GM12878 (cell line): ENCODE results near the gene OLFML2B. TPM values are rescaled to one million over a fixed set of nuclear protein-coding genes. Genes with fewer than 3 reads are reported as not detected.

Experiments used
- ATAC-seq: fragments of 200-7000 bp; cut with Tn5 transposase; 3 replicates; pipeline ENCODE4 v1.9.1; 2020; ENCODE audit warnings: mild to moderate bottlenecking, moderate library complexity
- BruUV-seq: library from RNA; stranded (reverse); fragments of 400-500 nt; replicated peaks from 2 replicates; lab custom pipeline; 2021; lab: Mats Ljungman, UMichigan
- CTCF ChIA-PET: fragments of 300-600 bp; sonication (Branson Sonifier 250); formaldehyde crosslinking; extraction: SDS; loops from one replicate; lab custom pipeline; 2021; ENCODE audit warnings: inconsistent platforms; lab: Yijun Ruan, JAX
- POLR2A ChIA-PET: fragments of 350-600 bp; formaldehyde crosslinking; extraction: SDS; loops from one replicate; lab custom pipeline; 2021; ENCODE audit warnings: inconsistent platforms; lab: Charles Lee
- RAD21 ChIA-PET: fragments of 300-600 bp; sonication (Branson Sonifier 250); formaldehyde crosslinking; loops from one replicate; lab custom pipeline; 2023; ENCODE audit warnings: antibody characterized with exemption; ENCODE audit not compliant: unreplicated experiment; lab: Charles Lee
- SMC1A ChIA-PET: fragments of 300-600 bp; sonication (Branson Sonifier 250); formaldehyde crosslinking; loops from one replicate; lab custom pipeline; 2023; ENCODE audit not compliant: unreplicated experiment, uncharacterized antibody; lab: Charles Lee
- DNase-seq: peaks from one replicate; pipeline ENCODE4 v3.0.0-alpha.2; 2011; ENCODE audit warnings: low read depth, low spot score
- FAIRE-seq: peaks from 3 replicates; lab custom pipeline; 2011; peaks lifted over from hg19 to GRCh38; lab: Jason Lieb, UNC
- H2AFZ ChIP-seq: 2 replicates; pipeline ENCODE4 v1.6.0; 2011; ENCODE audit warnings: low read depth, low read length, control low read depth; ENCODE audit not compliant: control insufficient read depth
- H3K27ac ChIP-seq: 2 replicates; pipeline ENCODE4 v1.5.1; 2011; ENCODE audit warnings: control low read depth; ENCODE audit not compliant: control insufficient read depth, insufficient read depth
- H3K27me3 ChIP-seq, 2 experiments: replicated peaks in 1 of 2; 2 replicates each; pipeline versions ENCODE4 v1.6.0 to v1.6.1; 2011; ENCODE audit warnings: low read length in 1 of 2; ENCODE audit not compliant: control insufficient read depth in 2 of 2, insufficient read depth in 2 of 2
- H3K36me3 ChIP-seq, 2 experiments: 2 replicates each; pipeline ENCODE4 v1.5.1; 2011; ENCODE audit warnings: low read length in 1 of 2; ENCODE audit not compliant: control insufficient read depth in 2 of 2, insufficient read depth in 2 of 2
- H3K4me1 ChIP-seq: 2 replicates; pipeline ENCODE4 v1.6.1; 2011; ENCODE audit warnings: mild to moderate bottlenecking, low read length, moderate library complexity, mixed read lengths; ENCODE audit not compliant: control insufficient read depth, insufficient read depth
- H3K4me2 ChIP-seq: 2 replicates; pipeline ENCODE4 v1.6.0; 2011; ENCODE audit warnings: control low read depth; ENCODE audit not compliant: control insufficient read depth, insufficient read depth
- H3K4me3 ChIP-seq: fragments of 200-600 bp; sonication (generic); 2 replicates; pipeline ENCODE4 v1.5.1; 2016
- H3K79me2 ChIP-seq: 2 replicates; pipeline ENCODE4 v1.6.0; 2011; ENCODE audit warnings: low read length; ENCODE audit not compliant: control insufficient read depth, insufficient read depth
- H3K9ac ChIP-seq: 2 replicates; pipeline ENCODE4 v1.8.0; 2011; ENCODE audit warnings: low read length, control low read depth, mixed read lengths; ENCODE audit not compliant: control insufficient read depth, insufficient read depth
- H3K9me3 ChIP-seq: replicated peaks from 3 replicates; pipeline ENCODE4 v1.5.1; 2011; ENCODE audit warnings: mild to moderate bottlenecking, low read length; ENCODE audit not compliant: control insufficient read depth, insufficient read depth
- H4K20me1 ChIP-seq: 2 replicates; pipeline ENCODE4 v1.6.0; 2011; ENCODE audit not compliant: control insufficient read depth, insufficient read depth
- CBFB ChIP-seq: IDR thresholded peaks from 2 replicates; pipeline ENCODE4 v1.6.1; 2016; ENCODE audit warnings: antibody characterized with exemption, low read depth
- ETV6 ChIP-seq, 2 experiments: fragments of 450-650 bp in 1 of 2; IDR thresholded peaks in 1 of 2; conservative IDR thresholded peaks in 1 of 2; 2 replicates each; pipeline ENCODE4 v1.6.1; 2014; ENCODE audit warnings: antibody characterized with exemption in 1 of 2, borderline replicate concordance in 1 of 2, low read depth in 1 of 2, mild to moderate bottlenecking in 1 of 2, moderate library complexity in 1 of 2
- MXI1 ChIP-seq: fragments of 150-350 bp; IDR thresholded peaks from 2 replicates; pipeline ENCODE4 v1.6.1; 2011; ENCODE audit warnings: low read depth, mild to moderate bottlenecking, inconsistent platforms, low read length, improper control_type of control experiment
- NFYB ChIP-seq: IDR thresholded peaks from 2 replicates; pipeline ENCODE4 v1.6.1; 2011; ENCODE audit warnings: low read depth, mild to moderate bottlenecking, low read length, improper control_type of control experiment, moderate library complexity; ENCODE audit not compliant: insufficient read depth
- PBX3 ChIP-seq: IDR thresholded peaks from 2 replicates; pipeline ENCODE4 v1.6.1; 2011; ENCODE audit warnings: mild to moderate bottlenecking, low read depth, low read length, moderate library complexity; ENCODE audit not compliant: insufficient replicate concordance
- PKNOX1 ChIP-seq: fragments of 450-650 bp; IDR thresholded peaks from 2 replicates; pipeline ENCODE4 v1.6.1; 2016; ENCODE audit warnings: mild to moderate bottlenecking
- RUNX3 ChIP-seq: IDR thresholded peaks from 2 replicates; pipeline ENCODE4 v1.6.1; 2012; ENCODE audit warnings: low read length, inconsistent platforms
- SMAD1 ChIP-seq: fragments of 450-650 bp; IDR thresholded peaks from 2 replicates; pipeline ENCODE4 v1.6.1; 2018; ENCODE audit warnings: mild to moderate bottlenecking, low read depth; ENCODE audit not compliant: partially characterized antibody
- SMC3 ChIP-seq: IDR thresholded peaks from 2 replicates; pipeline ENCODE4 v1.6.1; 2011; ENCODE audit warnings: low read length, improper control_type of control experiment, borderline replicate concordance
- SPI1 ChIP-seq: IDR thresholded peaks from 2 replicates; pipeline ENCODE4 v1.6.1; 2011; ENCODE audit warnings: low read depth, mild to moderate bottlenecking, low read length, moderate library complexity, borderline replicate concordance; ENCODE audit not compliant: insufficient read depth
- SREBF1 ChIP-seq: IDR thresholded peaks from 2 replicates; pipeline ENCODE4 v1.6.1; 2012; ENCODE audit warnings: mild to moderate bottlenecking, low read length
- SRF ChIP-seq, 2 experiments: IDR thresholded peaks; 2 replicates each; pipeline ENCODE4 v1.6.1; 2011; ENCODE audit warnings: low read depth in 2 of 2, low read length in 2 of 2, mild to moderate bottlenecking in 1 of 2, moderate library complexity in 1 of 2
- TARDBP ChIP-seq: IDR thresholded peaks from 2 replicates; pipeline ENCODE4 v1.6.1; 2016; ENCODE audit warnings: borderline replicate concordance
- WGBS: methylation state at CpG from one replicate; pipeline ENCODE4 v1.1.6; 2016; ENCODE audit warnings: low lambda C conversion rate; ENCODE audit not compliant: insufficient replicate concordance, insufficient coverage; ENCODE audit errors: missing lambda C conversion rate; 5-methylcytosine and 5-hydroxymethylcytosine counted together
- in situ Hi-C: fragments of 300-500 bp; cut with MboI; formaldehyde crosslinking; loops from 9 replicates; pipeline ENCODE4 v1.14.3; 2018; ENCODE audit warnings: mixed read lengths
- intact Hi-C: fragments of 100-400 bp; cut with micrococcal nuclease; formaldehyde crosslinking; loops from one replicate; pipeline ENCODE4 v1.14.2; 2022; ENCODE audit not compliant: unreplicated experiment
- polyA plus RNA-seq, 11 experiments: library from polyadenylated mRNA; depleted of rRNA in 4 of 11; unstranded in 6 of 11; stranded (reverse) in 5 of 11; fragments of >200 nt; fragmentation: Nextera tagmentation in 4 of 11; fragmentation: Illumina TruSeq in 1 of 11; extraction: Ambion mirVana in 4 of 11; extraction: Trizol in 1 of 11; gene quantifications; 1 replicate in 1 of 11; 2 replicates in 10 of 11; pipeline versions ENCODE4 v1.2.1 to v1.2.3, GENCODE V29; 2011 to 2016; ENCODE audit warnings: inconsistent platforms in 2 of 11, missing spikeins in 2 of 11, low read depth in 1 of 11
- total RNA-seq, 4 experiments: library from RNA; depleted of rRNA in 3 of 4; stranded (reverse); fragments of >200 nt in 3 of 4; fragmentation: Illumina TruSeq in 1 of 4; extraction: Trizol in 1 of 4; gene quantifications; 2 replicates each; pipeline versions ENCODE4 v1.2.1 to v1.2.3, GENCODE V29; 2013 to 2021
- TF ChIP-seq, protein P1 (sequence below): IDR thresholded peaks from 2 replicates; pipeline ENCODE4 v1.6.1; 2011; ENCODE audit warnings: borderline replicate concordance, low read depth, mild to moderate bottlenecking, moderate library complexity, mixed read lengths, low read length; ENCODE audit not compliant: insufficient read depth; ENCODE audit errors: extremely low read length
- TF ChIP-seq, protein P2 (sequence below): fragments of 450-650 bp; IDR thresholded peaks from 2 replicates; pipeline ENCODE4 v1.6.1; 2014; ENCODE audit warnings: mild to moderate bottlenecking

Gene OLFML2B
- total and polyA plus RNA-seq, 10 of the 15 experiments (the other 5 are each of a cell fraction or from before 2014, with no cell fraction given), result not detected

DNA sequence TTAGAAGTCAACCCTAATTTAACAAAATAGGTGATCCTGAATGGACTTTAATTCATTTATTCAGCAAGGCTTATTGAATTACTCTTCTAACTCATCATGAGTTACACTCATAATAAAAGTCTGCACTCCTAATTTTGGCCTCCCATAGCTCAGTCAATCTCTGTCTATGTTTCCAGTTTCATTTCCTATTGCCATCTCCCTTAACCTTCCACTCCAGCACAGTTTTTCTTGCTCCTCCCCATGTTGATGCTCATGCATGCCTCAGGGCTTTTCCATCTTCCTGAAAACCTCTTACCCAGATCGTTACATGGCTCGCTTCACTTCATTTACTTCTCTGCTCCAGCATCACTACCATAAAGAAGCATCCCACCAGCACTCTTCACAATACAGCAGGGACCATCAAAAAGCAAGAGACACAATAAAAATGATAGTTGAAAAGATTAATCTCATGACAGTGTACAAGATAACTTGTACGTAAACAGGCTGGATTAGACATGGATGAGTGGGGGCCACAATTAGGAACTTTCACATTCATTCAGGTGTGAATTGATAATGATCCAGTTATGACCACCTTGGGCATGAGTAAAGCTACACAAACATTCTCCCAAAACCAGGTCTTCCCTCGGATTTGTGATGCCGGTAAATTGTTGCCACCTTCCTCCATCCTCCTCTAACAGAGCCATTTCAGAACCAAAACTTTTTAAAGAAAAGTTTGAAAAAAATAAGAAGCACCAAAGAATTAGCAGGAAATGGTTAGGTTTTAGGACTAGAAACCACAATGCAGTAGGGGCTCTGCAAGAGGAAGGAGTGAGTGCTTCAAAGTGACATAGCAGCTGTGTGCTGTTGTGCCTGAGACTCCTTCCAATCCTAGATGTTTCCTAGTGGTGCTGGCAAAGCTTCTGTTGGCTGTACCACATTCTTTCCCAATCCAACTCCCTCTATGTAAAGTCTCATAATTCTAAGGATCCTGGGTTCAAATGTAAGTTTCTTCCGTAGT is 89.8 kb downstream of the OLFML2B start:
- intact Hi-C loops (no loop called here), in situ Hi-C loops (no loop called here)
- H3K4me2 ChIP-seq, result 0 out of 2 replicates have a peak overlapping the region, but pooled peaks have one; percentile 30
- BruUV-seq, result no TSS peak
- ChIA-PET SMC1A (interaction anchor here (0.8 to 1.6 kb wide), 3 partner anchors 9 to 25 kb away, joined by 3 to 4 read pairs (median 3); no protein-coding TSS in a partner anchor), RAD21 (interaction anchor here (0.5 kb wide), 1 partner anchor 145 kb away, joined by 3 read pairs; no protein-coding TSS in a partner anchor), POLR2A (interaction anchor here (1.2 kb wide), 1 partner anchor 19 kb away, joined by 3 read pairs; no protein-coding TSS in a partner anchor), CTCF (interaction anchor here (1.0 kb wide), 1 partner anchor 101 kb away, joined by 3 read pairs; no protein-coding TSS in a partner anchor)
- H3K36me3 ChIP-seq, result peaks cover 0 to 11% of the 10 kb centered on the region in 2 experiments; a peak in 3 of 4 replicates
- ATAC-seq (peak; percentile 56), FAIRE-seq (no peak), DNase-seq (no peak)
- 79% methylated on average over 6 of the region's 6 CpGs for WGBS
- H3K9me3 ChIP-seq, result no peaks in the 10 kb centered on the region
- H3K27me3 ChIP-seq, result no peaks in the 10 kb centered on the region
- H3K4me1 ChIP-seq, result peaks cover 17% of the 10 kb centered on the region
- no peak overlapping the region for H3K27ac ChIP-seq
- H4K20me1 ChIP-seq, result no peaks in the 10 kb centered on the region
- H3K9ac ChIP-seq, result no peak overlapping the region
- H3K79me2 ChIP-seq, result no peaks in the 10 kb centered on the region
- no peak overlapping the region for H3K4me3 ChIP-seq
- H2AFZ ChIP-seq, result no peak overlapping the region
- no peak for TF ChIP-seq CBFB
- no peak for TF ChIP-seq MXI1
- no peak for TF ChIP-seq SMC3
- TF ChIP-seq SREBF1, result no peak
- no peak for TF ChIP-seq TARDBP
- TF ChIP-seq RUNX3, result peak; percentile 63
- peak; percentile 14; the same call in 1 of the 2 replicates for TF ChIP-seq SPI1
- peak in 1 of 2 experiments; percentile 80; a peak in 1 of 4 replicates for TF ChIP-seq ETV6 (conservative IDR thresholded peaks at IDR 0.05 in 1 of 2, IDR thresholded peaks at IDR 0.05 in 1 of 2; ENCODE audit: borderline replicate concordance in 1 of 2, low read depth in 1 of 2)
- peak; percentile 35; the same call in 1 of the 2 replicates for TF ChIP-seq PKNOX1
- TF ChIP-seq, protein P1, sequence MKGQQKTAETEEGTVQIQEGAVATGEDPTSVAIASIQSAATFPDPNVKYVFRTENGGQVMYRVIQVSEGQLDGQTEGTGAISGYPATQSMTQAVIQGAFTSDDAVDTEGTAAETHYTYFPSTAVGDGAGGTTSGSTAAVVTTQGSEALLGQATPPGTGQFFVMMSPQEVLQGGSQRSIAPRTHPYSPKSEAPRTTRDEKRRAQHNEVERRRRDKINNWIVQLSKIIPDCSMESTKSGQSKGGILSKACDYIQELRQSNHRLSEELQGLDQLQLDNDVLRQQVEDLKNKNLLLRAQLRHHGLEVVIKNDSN, result no peak
- TF ChIP-seq PBX3, result peak; percentile 11
- no peak for TF ChIP-seq SRF (IDR thresholded peaks at IDR 0.05; ENCODE audit: low read depth in 2 of 2, low read length in 2 of 2)
- no peak for TF ChIP-seq NFYB
- TF ChIP-seq SMAD1, result no peak
- TF ChIP-seq, protein P2, sequence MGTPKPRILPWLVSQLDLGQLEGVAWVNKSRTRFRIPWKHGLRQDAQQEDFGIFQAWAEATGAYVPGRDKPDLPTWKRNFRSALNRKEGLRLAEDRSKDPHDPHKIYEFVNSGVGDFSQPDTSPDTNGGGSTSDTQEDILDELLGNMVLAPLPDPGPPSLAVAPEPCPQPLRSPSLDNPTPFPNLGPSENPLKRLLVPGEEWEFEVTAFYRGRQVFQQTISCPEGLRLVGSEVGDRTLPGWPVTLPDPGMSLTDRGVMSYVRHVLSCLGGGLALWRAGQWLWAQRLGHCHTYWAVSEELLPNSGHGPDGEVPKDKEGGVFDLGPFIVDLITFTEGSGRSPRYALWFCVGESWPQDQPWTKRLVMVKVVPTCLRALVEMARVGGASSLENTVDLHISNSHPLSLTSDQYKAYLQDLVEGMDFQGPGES, result no peak
